Omental fat pad (tissue), 4 donors: ENCODE data around the gene ADAMTS12. TPM values are rescaled to one million over a fixed set of nuclear protein-coding genes. Genes with fewer than 3 reads are reported as not detected.

Source experiments
- ATAC-seq: fragments of 150-250 bp; one replicate; pipeline ENCODE4 v1.9.1; 2016; ENCODE audit warnings: mild to moderate bottlenecking, moderate library complexity; ENCODE audit not compliant: low FRiP score
- DNase-seq: peaks from one replicate; pipeline ENCODE4 v3.0.0-alpha.2; 2019; ENCODE audit warnings: low spot score
- total RNA-seq, 4 donors: library from RNA; depleted of rRNA; stranded (reverse); fragments of >200 nt; gene quantifications; one replicate each; pipeline ENCODE4 v1.1.0, GENCODE V29; 2016
- TF ChIP-seq, protein P1 (sequence below), 3 donors: fragments of 450-650 bp; IDR thresholded peaks; one replicate each; pipeline ENCODE4 v1.5.1; 2016 to 2017; ENCODE audit warnings: antibody characterized with exemption in 3 of 3, mild to moderate bottlenecking in 3 of 3, moderate library complexity in 2 of 3

Gene ADAMTS12
- total RNA-seq, 4 donors from 2014 or later, result 17.5 to 42.9 (median 24.0) TPM

DNA sequence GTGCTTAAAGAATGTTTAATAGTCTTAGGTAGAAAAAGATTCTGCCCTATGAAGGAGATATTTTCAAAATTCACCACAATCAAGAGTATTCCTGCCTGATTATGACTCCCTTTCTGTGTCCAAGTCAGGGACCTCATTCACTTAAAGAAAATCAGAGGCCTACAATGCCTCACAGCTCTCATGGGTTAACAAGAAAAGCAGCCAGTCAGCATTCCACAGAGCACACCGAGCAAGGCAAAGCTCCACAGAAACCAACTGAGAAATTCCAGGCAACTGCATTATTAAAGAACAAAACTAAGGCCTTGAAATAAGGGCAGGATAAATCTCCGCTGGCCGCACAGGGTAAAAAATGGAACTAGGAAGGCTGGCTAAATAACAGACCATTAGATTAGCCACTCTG lies 289.9 kb downstream of the ADAMTS12 start:
- DNase-seq (no peak), ATAC-seq (no peak)
- TF ChIP-seq, protein P1, sequence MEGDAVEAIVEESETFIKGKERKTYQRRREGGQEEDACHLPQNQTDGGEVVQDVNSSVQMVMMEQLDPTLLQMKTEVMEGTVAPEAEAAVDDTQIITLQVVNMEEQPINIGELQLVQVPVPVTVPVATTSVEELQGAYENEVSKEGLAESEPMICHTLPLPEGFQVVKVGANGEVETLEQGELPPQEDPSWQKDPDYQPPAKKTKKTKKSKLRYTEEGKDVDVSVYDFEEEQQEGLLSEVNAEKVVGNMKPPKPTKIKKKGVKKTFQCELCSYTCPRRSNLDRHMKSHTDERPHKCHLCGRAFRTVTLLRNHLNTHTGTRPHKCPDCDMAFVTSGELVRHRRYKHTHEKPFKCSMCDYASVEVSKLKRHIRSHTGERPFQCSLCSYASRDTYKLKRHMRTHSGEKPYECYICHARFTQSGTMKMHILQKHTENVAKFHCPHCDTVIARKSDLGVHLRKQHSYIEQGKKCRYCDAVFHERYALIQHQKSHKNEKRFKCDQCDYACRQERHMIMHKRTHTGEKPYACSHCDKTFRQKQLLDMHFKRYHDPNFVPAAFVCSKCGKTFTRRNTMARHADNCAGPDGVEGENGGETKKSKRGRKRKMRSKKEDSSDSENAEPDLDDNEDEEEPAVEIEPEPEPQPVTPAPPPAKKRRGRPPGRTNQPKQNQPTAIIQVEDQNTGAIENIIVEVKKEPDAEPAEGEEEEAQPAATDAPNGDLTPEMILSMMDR (IDR thresholded peaks at IDR 0.05), result no peak

DNA sequence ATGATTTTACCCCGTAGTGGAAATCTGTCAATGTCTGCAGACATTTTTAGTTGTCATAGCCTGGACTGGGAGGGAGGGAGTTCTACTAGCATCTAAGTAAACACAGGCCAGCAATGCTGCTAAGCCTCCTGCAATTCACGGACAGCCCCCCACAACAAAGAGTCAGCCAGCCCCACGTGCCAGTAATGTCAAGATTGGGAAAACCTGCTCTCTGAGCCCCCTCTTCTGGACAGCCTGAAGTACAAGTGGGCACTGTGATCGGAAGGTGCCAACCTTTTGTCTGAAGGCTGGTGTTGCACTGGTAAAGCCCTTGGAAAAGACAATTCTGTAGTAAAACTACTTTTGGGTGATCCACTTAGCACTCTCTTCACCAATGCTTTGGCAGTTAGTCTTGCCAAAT lies 296.5 kb downstream of the ADAMTS12 start:
- TF ChIP-seq, protein P1 (IDR thresholded peaks at IDR 0.05), result no peak
- ATAC-seq, result no peak
- no peak for DNase-seq

DNA sequence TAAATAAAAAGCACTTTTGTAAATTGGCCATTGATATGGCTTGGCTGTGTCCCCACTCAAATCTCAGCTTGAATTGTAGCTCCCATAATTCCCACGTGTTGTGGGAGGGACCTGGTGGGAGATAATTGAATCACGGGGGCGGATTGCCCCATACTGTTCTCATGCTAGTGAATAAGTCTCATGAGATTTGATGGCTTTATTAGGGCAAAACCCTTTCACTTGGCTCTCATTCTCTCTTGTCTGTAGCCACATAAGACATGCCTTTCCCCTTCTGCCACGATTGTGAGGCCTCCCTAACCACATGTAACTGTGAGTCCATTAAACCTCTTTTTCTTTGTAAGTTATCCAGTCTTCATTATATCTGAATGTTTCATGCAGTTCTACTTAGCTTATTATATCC lies 297.8 kb downstream of the ADAMTS12 start:
- ATAC-seq, result no peak

DNA sequence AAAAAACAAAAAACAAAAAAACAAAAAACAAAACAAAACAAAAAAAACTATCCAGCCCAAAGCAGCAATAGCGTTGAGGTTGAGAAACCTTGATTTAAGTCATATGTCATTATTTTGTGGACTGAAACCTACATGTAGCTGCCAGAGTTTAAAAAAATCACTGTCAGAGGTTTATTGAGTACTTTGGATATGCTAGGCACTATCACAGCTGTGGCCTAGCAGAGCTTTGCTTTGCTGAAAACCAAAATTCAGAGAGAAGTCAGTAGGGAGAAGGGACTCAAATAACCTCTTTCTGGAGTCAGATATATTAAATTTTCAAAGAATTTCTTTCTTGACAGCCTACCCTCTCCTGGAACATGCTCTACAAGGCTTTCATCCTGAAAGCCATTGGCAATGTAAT lies 299.5 kb downstream of the ADAMTS12 start:
- no peak for ATAC-seq
- DNase-seq, result no peak
- TF ChIP-seq, protein P1 (IDR thresholded peaks at IDR 0.05), result no peak

More for the DNA sequence above, 297.8 kb downstream of the ADAMTS12 start:
- DNase-seq, result no peak
- TF ChIP-seq, protein P1 (IDR thresholded peaks at IDR 0.05), result no peak

DNA sequence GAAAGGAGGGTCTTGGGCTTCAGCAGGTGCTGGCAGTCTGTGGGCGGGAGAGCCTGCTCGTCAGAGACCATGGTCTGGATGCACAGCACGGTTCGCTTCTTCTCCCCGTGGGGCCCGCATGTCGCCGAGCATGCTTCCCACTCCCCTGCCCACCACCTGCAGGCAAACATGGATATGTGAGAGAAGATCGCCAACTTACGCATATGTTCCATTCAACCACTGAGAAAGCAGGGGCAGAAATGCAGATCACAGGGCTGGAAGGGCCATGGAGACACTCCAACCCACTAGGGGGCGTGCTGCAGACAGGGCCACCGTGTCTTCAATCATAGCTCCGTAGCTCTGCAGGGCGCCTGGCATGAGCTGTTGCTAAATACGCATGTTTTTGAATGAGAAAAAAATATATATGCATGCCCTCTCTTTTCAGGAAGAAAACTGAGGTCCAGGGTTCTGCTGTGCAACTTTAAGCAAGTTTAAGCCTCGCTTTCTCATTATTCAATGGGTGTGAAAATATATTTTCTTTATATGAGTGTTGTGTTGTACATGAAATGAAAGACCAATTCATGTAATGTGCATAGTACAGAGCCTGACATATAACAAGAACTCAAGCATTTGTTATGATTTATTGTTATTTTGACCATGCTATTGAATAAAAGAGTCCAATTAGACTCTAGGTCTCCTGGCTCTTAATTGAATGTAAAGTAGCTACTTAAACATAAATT lies 303.0 kb downstream of the ADAMTS12 start:
- TF ChIP-seq, protein P1 (IDR thresholded peaks at IDR 0.05), result no peak
- ATAC-seq (no peak), DNase-seq (no peak)

DNA sequence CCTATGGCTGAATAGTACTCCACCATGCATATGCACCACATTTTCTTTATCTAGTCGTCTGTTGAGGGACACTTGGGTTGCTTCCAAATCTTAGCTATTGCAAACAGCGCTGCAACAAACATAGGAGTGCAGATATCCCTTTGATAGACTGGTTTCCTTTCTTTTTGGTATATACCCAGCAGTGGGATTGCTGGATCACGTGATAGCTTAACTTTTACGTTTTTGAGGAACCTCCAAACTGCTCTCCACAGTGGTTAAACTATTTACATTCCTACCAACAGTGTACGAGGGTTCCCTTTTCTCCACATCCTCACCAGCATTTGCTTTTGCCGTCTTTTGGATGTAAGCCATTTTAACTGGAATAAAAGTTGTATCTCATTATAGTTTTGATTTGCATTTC lies 308.5 kb downstream of the ADAMTS12 start:
- ATAC-seq (no peak), DNase-seq (no peak)
- TF ChIP-seq, protein P1 (IDR thresholded peaks at IDR 0.05), result no peak

DNA sequence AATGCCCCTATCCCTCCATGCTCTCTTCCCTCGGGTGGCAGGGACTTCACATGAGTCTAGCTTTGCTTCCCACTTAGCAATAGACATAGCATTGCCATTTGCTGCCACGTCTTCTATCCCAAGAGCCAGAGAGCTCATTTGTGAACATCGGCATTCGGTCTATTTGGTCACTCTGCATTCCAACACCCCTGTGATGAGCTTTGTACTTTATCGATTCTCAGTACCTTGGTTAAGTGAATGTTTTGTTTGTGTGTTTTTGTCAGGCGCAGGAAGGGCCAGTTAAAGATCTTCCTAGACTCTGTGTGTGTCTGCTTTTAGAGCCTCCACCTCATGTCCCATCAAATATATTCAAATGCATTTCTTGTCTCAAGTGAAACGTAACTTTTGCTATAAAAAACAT lies 309.4 kb downstream of the ADAMTS12 start:
- DNase-seq (no peak), ATAC-seq (no peak)
- TF ChIP-seq, protein P1 (IDR thresholded peaks at IDR 0.05), result no peak
